ENCODE measurements around the gene LRRC27. TPM values are rescaled to one million over a fixed set of nuclear protein-coding genes. Genes with fewer than 3 reads are reported as not detected.

The LRRC27 gene
- polyA plus RNA-seq, 1 experiment = 10.5 TPM

- Histone ChIP-seq H3K27me3 (ENCODE audit: control insufficient read depth, insufficient read depth, low read length) (no peaks in the 10 kb centered on the region; the same call in 1 of the 2 replicates), H3K4me3 (ENCODE audit: low read depth, low read length) (no peak overlapping the region), H3K36me3 (ENCODE audit: control insufficient read depth, insufficient read depth, low read length) (no peaks in the 10 kb centered on the region)
- DNase-seq (ENCODE audit: low read depth) = no peak
- ChIA-PET CTCF (no interaction called here), POLR2A (no interaction called here)
- no peak for TF ChIP-seq CTCF (IDR thresholded peaks at IDR 0.05; ENCODE audit: insufficient read depth, low read depth, low read length)
These were observed 41.4 kb upstream of the LRRC27 start for GRCh38 chr10:132290631-132291030.

- ChIA-PET CTCF (no interaction called here), POLR2A (no interaction called here)
- no peak for DNase-seq (ENCODE audit: low read depth)
- Histone ChIP-seq H3K4me3 (ENCODE audit: low read depth, low read length) (no peak overlapping the region), H3K27me3 (ENCODE audit: control insufficient read depth, insufficient read depth, low read length) (no peaks in the 10 kb centered on the region; the same call in 1 of the 2 replicates), H3K36me3 (ENCODE audit: control insufficient read depth, insufficient read depth, low read length) (no peaks in the 10 kb centered on the region)
- TF ChIP-seq CTCF (IDR thresholded peaks at IDR 0.05; ENCODE audit: insufficient read depth, low read depth, low read length) = no peak
These were observed 40.2 kb upstream of the LRRC27 start for GRCh38 chr10:132291826-132292225.

- H3K36me3 ChIP-seq (ENCODE audit: control insufficient read depth, insufficient read depth, low read length) = no peaks in the 10 kb centered on the region
- no peak overlapping the region for H3K4me3 ChIP-seq (ENCODE audit: low read depth, low read length)
- ChIA-PET POLR2A (no interaction called here), CTCF (no interaction called here)
- no peaks in the 10 kb centered on the region; the same call in 1 of the 2 replicates for H3K27me3 ChIP-seq (ENCODE audit: control insufficient read depth, insufficient read depth, low read length)
- TF ChIP-seq CTCF (IDR thresholded peaks at IDR 0.05; ENCODE audit: insufficient read depth, low read depth, low read length) = no peak
- DNase-seq (ENCODE audit: low read depth) = no peak
These were observed 39.4 kb upstream of the LRRC27 start for GRCh38 chr10:132292287-132293200.

GRCh38 chr10:132293201-132293812 lies 38.7 kb upstream of the LRRC27 start:
- CTCF ChIA-PET = no interaction called here

More at GRCh38 chr10:132293201-132293812, 38.7 kb upstream of the LRRC27 start:
- POLR2A ChIA-PET = no interaction called here
- DNase-seq (ENCODE audit: low read depth) = no peak
- Histone ChIP-seq H3K4me3 (ENCODE audit: low read depth, low read length) (no peak overlapping the region), H3K27me3 (ENCODE audit: control insufficient read depth, insufficient read depth, low read length) (peaks cover 2% of the 10 kb centered on the region; the same call in 1 of the 2 replicates), H3K36me3 (ENCODE audit: control insufficient read depth, insufficient read depth, low read length) (no peaks in the 10 kb centered on the region)
- TF ChIP-seq CTCF (IDR thresholded peaks at IDR 0.05; ENCODE audit: insufficient read depth, low read depth, low read length) = no peak
